OCI-M2 (cell line): ENCODE data around the gene METTL26.

Experiments used
- DNase-seq: peaks from one replicate; lab custom pipeline; 2025; ENCODE audit not compliant: unreplicated experiment; lab: John Stamatoyannopoulos, UW

METTL26 gene

GRCh38 chr16:659618-660017 is 23.5 kb upstream of the METTL26 start:
- DNase-seq, result no peak

GRCh38 chr16:658679-659571 is 22.8 kb upstream of the METTL26 start:
- no peak for DNase-seq

GRCh38 chr16:657487-657886 is 21.4 kb upstream of the METTL26 start:
- DNase-seq, result no peak

- DNase-seq, result no peak
These were observed 17.9 kb upstream of the METTL26 start for GRCh38 chr16:654034-654433.

GRCh38 chr16:652454-653305 is 16.6 kb upstream of the METTL26 start:
- no peak for DNase-seq

GRCh38 chr16:651844-652243 is 15.7 kb upstream of the METTL26 start:
- no peak for DNase-seq

GRCh38 chr16:649631-650030 is 13.5 kb upstream of the METTL26 start:
- DNase-seq, result no peak

GRCh38 chr16:648781-649589 is 12.9 kb upstream of the METTL26 start, which contains the start of gene WDR90:
WDR90 (plus strand) TSS chr16:649365; CDS start chr16:649417, 52 bp downstream.
- DNase-seq, result no peak

GRCh38 chr16:648071-648780 is 12.1 kb upstream of the METTL26 start:
- DNase-seq, result no peak

- no peak for DNase-seq
These were observed 11.2 kb upstream of the METTL26 start for GRCh38 chr16:647173-647902.

- no peak for DNase-seq
These were observed 10.6 kb upstream of the METTL26 start for GRCh38 chr16:646679-647172.

- DNase-seq, result no peak
These were observed 10.0 kb upstream of the METTL26 start for GRCh38 chr16:645852-646678.

- no peak for DNase-seq
These were observed 8.5 kb upstream of the METTL26 start for GRCh38 chr16:644556-644955.

GRCh38 chr16:643050-643368 is 6.9 kb upstream of the METTL26 start:
- DNase-seq, result no peak

GRCh38 chr16:642189-643049 is 6.3 kb upstream of the METTL26 start:
- DNase-seq, result no peak

GRCh38 chr16:641326-642188 is 5.5 kb upstream of the METTL26 start, which contains the start of gene MCRIP2:
MCRIP2 (plus strand) TSS chr16:641828; CDS start chr16:641992, 164 bp downstream.
- peak; percentile 19 for DNase-seq

- no peak for DNase-seq
These were observed 4.5 kb upstream of the METTL26 start for GRCh38 chr16:640614-641013.
